HG03064 (cell line): ENCODE results near the gene CXCL14.
"Not testable (repeated sequence)": the region's sequence is repeated elsewhere in the genome, so short reads cannot be mapped to it uniquely, and the experiment has no call there.

Source experiments
- ATAC-seq: cut with Tn5 transposase; IDR thresholded peaks from one replicate; pipeline ENCODE4 v1.9.1; 2021; ENCODE audit warnings: low read depth; ENCODE audit not compliant: unreplicated experiment

CXCL14 gene

GRCh38 chr5:135546912-135547311, 31.9 kb downstream of the CXCL14 start:
- no peak for ATAC-seq

GRCh38 chr5:135546101-135546500, 32.7 kb downstream of the CXCL14 start:
- ATAC-seq = no peak

- no peak for ATAC-seq
Measured at GRCh38 chr5:135545099-135545498, 33.7 kb downstream of the CXCL14 start.

- no peak for ATAC-seq
Measured at GRCh38 chr5:135543485-135544304, 35.1 kb downstream of the CXCL14 start.

- ATAC-seq = no peak
Measured at GRCh38 chr5:135543001-135543484, 35.7 kb downstream of the CXCL14 start.

- ATAC-seq = no peak
Measured at GRCh38 chr5:135541807-135542502, 36.8 kb downstream of the CXCL14 start.

GRCh38 chr5:135539430-135540005, 39.3 kb downstream of the CXCL14 start:
- no peak for ATAC-seq

GRCh38 chr5:135538261-135538660, 40.5 kb downstream of the CXCL14 start:
- no peak for ATAC-seq

GRCh38 chr5:135537745-135538144, 41.0 kb downstream of the CXCL14 start:
- no peak for ATAC-seq

- no peak for ATAC-seq
Measured at GRCh38 chr5:135537271-135537670, 41.5 kb downstream of the CXCL14 start.

- ATAC-seq = no peak
Measured at GRCh38 chr5:135535820-135536801, 42.7 kb downstream of the CXCL14 start, which contains the start of gene NEUROG1. TSS of gene NEUROG1 (minus strand) at chr5:135535964. CDS start at chr5:135535690, 274 bp downstream.

GRCh38 chr5:135535420-135535819, 43.4 kb downstream of the CXCL14 start:
- ATAC-seq = no peak

- no peak for ATAC-seq
Measured at GRCh38 chr5:135534609-135535419, 44.0 kb downstream of the CXCL14 start.

GRCh38 chr5:135533794-135534193, 45.0 kb downstream of the CXCL14 start:
- ATAC-seq = no peak

GRCh38 chr5:135533334-135533733, 45.5 kb downstream of the CXCL14 start:
- ATAC-seq = no peak

GRCh38 chr5:135529576-135529975, 49.2 kb downstream of the CXCL14 start:
- ATAC-seq = not testable (repeated sequence)

GRCh38 chr5:135526924-135527323, 51.9 kb downstream of the CXCL14 start:
- ATAC-seq = no peak

GRCh38 chr5:135521964-135522363, 56.8 kb downstream of the CXCL14 start:
- ATAC-seq = no peak
